ENCODE measurements around the gene PCNX3. TPM values are rescaled to one million over a fixed set of nuclear protein-coding genes. Genes with fewer than 3 reads are reported as not detected.
A peak's percentile ranks its signal among the peaks of the same experiment; 100 is the strongest.

The PCNX3 gene
- total RNA-seq, 1 experiment from 2014 or later = 72.8 TPM

DNA sequence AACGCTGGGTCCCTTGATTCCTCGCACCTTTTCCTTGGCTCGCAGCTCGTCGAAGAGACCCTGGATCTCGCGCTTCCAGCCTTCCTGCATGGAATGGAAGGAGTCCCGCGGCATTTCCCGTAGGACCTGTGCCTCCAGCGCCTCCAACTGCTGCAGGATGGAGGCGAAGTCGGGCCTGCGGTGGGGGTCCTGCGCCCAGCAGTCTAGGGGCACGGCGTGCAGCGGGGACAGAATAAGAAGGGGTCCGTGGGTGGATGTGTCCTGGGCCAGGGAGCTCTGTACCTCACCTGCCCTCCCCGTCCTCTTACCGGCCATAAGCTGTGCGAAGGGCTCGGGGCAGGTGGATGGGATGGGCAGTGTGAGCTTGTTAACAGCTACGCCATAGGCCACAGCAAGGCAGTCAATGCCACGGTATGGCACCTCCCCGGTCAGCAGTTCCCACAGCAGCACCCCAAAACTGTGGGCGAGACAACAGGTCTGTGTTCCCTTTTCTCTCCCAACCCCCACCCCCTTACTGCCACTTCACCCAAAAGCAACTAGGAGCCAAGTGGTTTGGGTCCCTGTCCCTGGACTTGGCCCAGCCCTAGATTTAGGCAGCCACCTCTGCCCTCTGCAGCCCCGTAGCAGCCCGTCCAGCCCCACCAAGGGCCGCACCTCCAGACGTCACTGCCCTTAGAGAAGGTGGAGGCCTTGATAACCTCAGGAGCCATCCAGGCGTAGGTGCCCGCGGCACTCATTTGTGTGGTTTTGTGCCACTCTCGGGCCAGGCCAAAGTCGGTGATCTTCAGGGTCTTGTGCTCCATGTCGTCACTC lies 7.8 kb upstream of the PCNX3 start:
- Mint-ChIP-seq H3K27me3 (ENCODE audit: unreplicated experiment) (no peaks in the 10 kb centered on the region), H3K4me3 (ENCODE audit: low read depth, unreplicated experiment) (no peak overlapping the region), H3K4me1 (ENCODE audit: low read depth, unreplicated experiment) (peaks cover 37% of the 10 kb centered on the region), H3K27ac (ENCODE audit: unreplicated experiment) (no peak overlapping the region), H3K9me3 (ENCODE audit: low read depth, unreplicated experiment) (no peaks in the 10 kb centered on the region), H3K36me3 (ENCODE audit: insufficient read depth, unreplicated experiment) (peaks cover 76% of the 10 kb centered on the region)
- CTCF ChIA-PET = no interaction called here
- intact Hi-C loops (cut with micrococcal nuclease; ENCODE audit: unreplicated experiment) = no loop called here
- no peak for DNase-seq
- TF ChIP-seq CTCF (IDR thresholded peaks at IDR 0.05; ENCODE audit: unreplicated experiment) = no peak
- BruUV-seq (replicated peaks) = no TSS peak

- no TSS peak for BruUV-seq (replicated peaks)
- Mint-ChIP-seq H3K4me3 (ENCODE audit: low read depth, unreplicated experiment) (no peak overlapping the region), H3K9me3 (ENCODE audit: low read depth, unreplicated experiment) (no peaks in the 10 kb centered on the region), H3K27me3 (ENCODE audit: unreplicated experiment) (no peaks in the 10 kb centered on the region), H3K4me1 (ENCODE audit: low read depth, unreplicated experiment) (peaks cover 37% of the 10 kb centered on the region), H3K36me3 (ENCODE audit: insufficient read depth, unreplicated experiment) (peaks cover 79% of the 10 kb centered on the region), H3K27ac (ENCODE audit: unreplicated experiment) (no peak overlapping the region)
- TF ChIP-seq CTCF (IDR thresholded peaks at IDR 0.05; ENCODE audit: unreplicated experiment) = no peak
- no peak for DNase-seq
- CTCF ChIA-PET = interaction anchor here (1.2 to 1.5 kb wide), 2 partner anchors 10 to 15 kb away, joined by 3 read pairs; no protein-coding TSS in a partner anchor
- intact Hi-C loops (cut with micrococcal nuclease; ENCODE audit: unreplicated experiment) = no loop called here
Observed at GRCh38 chr11:65609229-65609628, 6.3 kb upstream of the PCNX3 start.

- intact Hi-C loops (cut with micrococcal nuclease; ENCODE audit: unreplicated experiment) = no loop called here
- TF ChIP-seq CTCF (IDR thresholded peaks at IDR 0.05; ENCODE audit: unreplicated experiment) = no peak
- peaks cover 79% of the 10 kb centered on the region for H3K36me3 Mint-ChIP-seq (ENCODE audit: insufficient read depth, unreplicated experiment)
- BruUV-seq (replicated peaks) = no TSS peak
- H3K4me1 Mint-ChIP-seq (ENCODE audit: low read depth, unreplicated experiment) = peaks cover 37% of the 10 kb centered on the region
- no peak overlapping the region for H3K27ac Mint-ChIP-seq (ENCODE audit: unreplicated experiment)
- H3K4me3 Mint-ChIP-seq (ENCODE audit: low read depth, unreplicated experiment) = peak overlapping the region; percentile 3
- no peak for DNase-seq
- CTCF ChIA-PET = interaction anchor here (1.2 to 1.5 kb wide), 2 partner anchors 9 to 16 kb away, joined by 3 read pairs; no protein-coding TSS in a partner anchor
- no peaks in the 10 kb centered on the region for H3K9me3 Mint-ChIP-seq (ENCODE audit: low read depth, unreplicated experiment)
- no peaks in the 10 kb centered on the region for H3K27me3 Mint-ChIP-seq (ENCODE audit: unreplicated experiment)
Observed at GRCh38 chr11:65609665-65610064, 5.9 kb upstream of the PCNX3 start.

DNA sequence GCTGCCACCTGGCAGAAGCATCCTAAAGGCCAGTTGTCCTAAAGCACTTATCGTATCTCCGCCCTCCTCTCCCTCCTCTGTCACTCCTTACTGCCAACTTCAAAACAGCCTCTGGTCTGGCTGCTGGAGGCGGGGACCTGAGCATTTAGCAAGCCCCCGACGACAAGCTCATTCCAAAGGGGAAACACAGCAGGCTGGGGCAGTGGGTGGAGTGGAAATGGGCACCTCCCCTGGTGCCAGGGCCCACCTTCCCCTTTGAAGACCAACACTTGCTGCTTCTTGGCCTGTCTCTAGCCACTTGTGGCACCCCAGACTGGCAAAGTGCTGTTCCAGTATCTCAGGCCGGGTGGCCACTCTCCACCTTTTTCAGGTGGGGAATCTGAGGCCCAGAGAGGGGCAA lies 5.2 kb upstream of the PCNX3 start:
- no peak for TF ChIP-seq CTCF (IDR thresholded peaks at IDR 0.05; ENCODE audit: unreplicated experiment)
- no peak for DNase-seq
- Mint-ChIP-seq H3K4me3 (ENCODE audit: low read depth, unreplicated experiment) (peak overlapping the region; percentile 3), H3K4me1 (ENCODE audit: low read depth, unreplicated experiment) (peaks cover 37% of the 10 kb centered on the region), H3K27ac (ENCODE audit: unreplicated experiment) (no peak overlapping the region), H3K9me3 (ENCODE audit: low read depth, unreplicated experiment) (no peaks in the 10 kb centered on the region), H3K27me3 (ENCODE audit: unreplicated experiment) (no peaks in the 10 kb centered on the region), H3K36me3 (ENCODE audit: insufficient read depth, unreplicated experiment) (peaks cover 79% of the 10 kb centered on the region)
- CTCF ChIA-PET = interaction anchor here (1.2 to 1.5 kb wide), 2 partner anchors 8 to 17 kb away, joined by 3 read pairs; no protein-coding TSS in a partner anchor
- BruUV-seq (replicated peaks) = no TSS peak
- intact Hi-C loops (cut with micrococcal nuclease; ENCODE audit: unreplicated experiment) = no loop called here

All from Calu3 (cell line).